Nephron (organoid): ENCODE data around the gene HLA-DMB.

ENCODE experiments used
- H3K27ac Mint-ChIP-seq, 3 experiments: 2 replicates each; pipeline ENCODE4 v1.8.0; 2020; ENCODE audit warnings: mixed read lengths in 3 of 3, mild to moderate bottlenecking in 2 of 3, moderate library complexity in 1 of 3
- H3K27me3 Mint-ChIP-seq: 2 replicates; pipeline ENCODE4 v1.8.0; 2021; ENCODE audit warnings: low read depth, mild to moderate bottlenecking, moderate library complexity, mixed read lengths
- H3K36me3 Mint-ChIP-seq: 2 replicates; pipeline ENCODE4 v1.8.0; 2020; ENCODE audit warnings: low read depth, mixed read lengths
- H3K4me1 Mint-ChIP-seq: 2 replicates; pipeline ENCODE4 v1.8.0; 2020; ENCODE audit warnings: mixed read lengths
- H3K4me3 Mint-ChIP-seq, 3 experiments: 2 replicates each; pipeline ENCODE4 v1.8.0; 2020; ENCODE audit warnings: mild to moderate bottlenecking in 3 of 3, mixed read lengths in 3 of 3, moderate library complexity in 2 of 3
- H3K9me3 Mint-ChIP-seq: 2 replicates; pipeline ENCODE4 v1.8.0; 2020; ENCODE audit warnings: mixed read lengths
- CTCF ChIP-seq, 3 experiments: fragments of 200-600 bp; sonication (generic); IDR thresholded peaks; one replicate each; pipeline ENCODE4 v1.5.0; 2021; ENCODE audit warnings: antibody characterized with exemption in 3 of 3; ENCODE audit not compliant: unreplicated experiment in 3 of 3

The HLA-DMB gene

GRCh38 chr6:32940656-32941213 lies at the start of gene HLA-DMB:
HLA-DMB (minus strand) TSS chr6:32941028; CDS start chr6:32940807, 221 bp downstream.
- no peak for TF ChIP-seq CTCF (IDR thresholded peaks at IDR 0.05; ENCODE audit: unreplicated experiment in 3 of 3)
- Mint-ChIP-seq H3K4me1 (peaks cover 15% of the 10 kb centered on the region), H3K36me3 (no peaks in the 10 kb centered on the region)

GRCh38 chr6:32989368-32989767 lies 48.5 kb upstream of the HLA-DMB start:
- Mint-ChIP-seq H3K36me3 (no peaks in the 10 kb centered on the region), H3K4me3 (no peak overlapping the region), H3K9me3 (peaks cover 6% of the 10 kb centered on the region), H3K27me3 (peaks cover 29% of the 10 kb centered on the region), H3K4me1 (no peaks in the 10 kb centered on the region), H3K27ac (no peak overlapping the region)
- TF ChIP-seq CTCF (IDR thresholded peaks at IDR 0.05; ENCODE audit: unreplicated experiment in 3 of 3) = no peak

More at GRCh38 chr6:32940656-32941213, at the start of gene HLA-DMB:
- peak within 1 kb of the TSS; percentile 95 to 97 (median 96) for H3K27ac Mint-ChIP-seq
- no peaks in the 10 kb centered on the region for H3K9me3 Mint-ChIP-seq
- H3K4me3 Mint-ChIP-seq = peak within 1 kb of the TSS; percentile 80 to 84 (median 83)
- H3K27me3 Mint-ChIP-seq = peaks cover 17% of the 10 kb centered on the region

GRCh38 chr6:32984622-32985389 lies 44.0 kb upstream of the HLA-DMB start:
- H3K4me3 Mint-ChIP-seq = no peak overlapping the region
- H3K9me3 Mint-ChIP-seq = no peaks in the 10 kb centered on the region
- peaks cover 39% of the 10 kb centered on the region for H3K36me3 Mint-ChIP-seq
- peak; percentile 82 to 90 (median 88) for TF ChIP-seq CTCF (IDR thresholded peaks at IDR 0.05; ENCODE audit: unreplicated experiment in 3 of 3)
- peak overlapping the region in 1 of 3 experiments; percentile 1 for H3K27ac Mint-ChIP-seq
- H3K27me3 Mint-ChIP-seq = peaks cover 21% of the 10 kb centered on the region
- no peaks in the 10 kb centered on the region for H3K4me1 Mint-ChIP-seq

- Mint-ChIP-seq H3K4me1 (no peaks in the 10 kb centered on the region), H3K9me3 (no peaks in the 10 kb centered on the region), H3K36me3 (peaks cover 47% of the 10 kb centered on the region), H3K4me3 (no peak overlapping the region), H3K27ac (peak overlapping the region in 1 of 3 experiments; percentile 1), H3K27me3 (peaks cover 21% of the 10 kb centered on the region)
- TF ChIP-seq CTCF (IDR thresholded peaks at IDR 0.05; ENCODE audit: unreplicated experiment in 3 of 3) = no peak
These were observed 43.3 kb upstream of the HLA-DMB start for GRCh38 chr6:32983964-32984621.

GRCh38 chr6:32983493-32983848 lies 42.6 kb upstream of the HLA-DMB start:
- no peaks in the 10 kb centered on the region for H3K4me1 Mint-ChIP-seq
- H3K4me3 Mint-ChIP-seq = no peak overlapping the region
- peaks cover 21% of the 10 kb centered on the region for H3K27me3 Mint-ChIP-seq
- H3K9me3 Mint-ChIP-seq = no peaks in the 10 kb centered on the region
- no peak overlapping the region for H3K27ac Mint-ChIP-seq
- no peak for TF ChIP-seq CTCF (IDR thresholded peaks at IDR 0.05; ENCODE audit: unreplicated experiment in 3 of 3)
- H3K36me3 Mint-ChIP-seq = peaks cover 53% of the 10 kb centered on the region
